H1 (cell line): ENCODE results near the gene GARS1. TPM values are rescaled to one million over a fixed set of nuclear protein-coding genes. Genes with fewer than 3 reads are reported as not detected.

Experiments used
- CTCF ChIA-PET: fragments of 300-600 bp; sonication (Branson Sonifier 250); formaldehyde crosslinking; loops from one replicate; lab custom pipeline; 2021; ENCODE audit not compliant: partially characterized antibody; lab: Charles Lee
- POLR2A ChIA-PET: fragments of 300-600 bp; sonication (Branson Sonifier 250); formaldehyde crosslinking; loops from one replicate; lab custom pipeline; 2021; ENCODE audit warnings: inconsistent platforms; ENCODE audit not compliant: partially characterized antibody; lab: Charles Lee
- DNase-seq, 2 experiments: peaks; one replicate each; pipeline versions ENCODE4 v3.0.0 to v3.0.0-alpha.2; 2010 to 2022; ENCODE audit warnings: low spot score in 2 of 2, low read depth in 1 of 2, mixed read lengths in 1 of 2
- FAIRE-seq: peaks from 2 replicates; lab custom pipeline; 2011; peaks lifted over from hg19 to GRCh38; lab: Jason Lieb, UNC
- H2AFZ ChIP-seq: 2 replicates; pipeline ENCODE4 v1.8.1; 2012; ENCODE audit warnings: low read length, inconsistent platforms
- H2AK5ac ChIP-seq: 2 replicates; pipeline ENCODE4 v1.6.1; 2013; ENCODE audit warnings: low read depth, low read length
- H2BK120ac ChIP-seq: replicated peaks from 2 replicates; pipeline ENCODE3; 2013; ENCODE audit warnings: low read depth, low read length, inconsistent platforms
- H2BK12ac ChIP-seq: 2 replicates; pipeline ENCODE4 v1.6.1; 2013; ENCODE audit warnings: low read depth, low read length
- H2BK15ac ChIP-seq: 2 replicates; pipeline ENCODE4 v1.6.1; 2013; ENCODE audit warnings: low read length
- H2BK20ac ChIP-seq: 2 replicates; pipeline ENCODE4 v1.6.1; 2013; ENCODE audit warnings: low read length
- H2BK5ac ChIP-seq: 2 replicates; pipeline ENCODE4 v1.6.1; 2013; ENCODE audit warnings: low read depth, low read length
- H3K14ac ChIP-seq: 2 replicates; pipeline ENCODE4 v1.6.1; 2013; ENCODE audit warnings: inconsistent platforms; ENCODE audit not compliant: insufficient read length
- H3K18ac ChIP-seq: 2 replicates; pipeline ENCODE4 v1.6.1; 2013; ENCODE audit warnings: low read length; ENCODE audit errors: extremely low read depth
- H3K23ac ChIP-seq: 2 replicates; pipeline ENCODE4 v1.6.1; 2013; ENCODE audit warnings: inconsistent platforms; ENCODE audit not compliant: insufficient read length
- H3K23me2 ChIP-seq: 2 replicates; pipeline ENCODE4 v1.6.1; 2013; ENCODE audit warnings: low read depth, low read length
- H3K27ac ChIP-seq: 2 replicates; pipeline ENCODE4 v1.6.1; 2011; ENCODE audit warnings: low read depth, low read length, inconsistent platforms
- H3K27me3 ChIP-seq, 4 experiments: replicated peaks in 1 of 4; 1 replicate in 1 of 4; 2 replicates in 3 of 4; pipeline versions ENCODE4 v1.6.1 to v1.8.1; 2011 to 2013; ENCODE audit warnings: low read length in 3 of 4, mild to moderate bottlenecking in 3 of 4, inconsistent platforms in 2 of 4, mixed read lengths in 2 of 4, moderate library complexity in 1 of 4; ENCODE audit not compliant: control insufficient read depth in 3 of 4, insufficient read depth in 3 of 4; ENCODE audit errors: extremely low read depth in 1 of 4
- H3K36me3 ChIP-seq, 4 experiments: 2 replicates each; pipeline versions ENCODE4 v1.6.1 to v1.8.1; 2011 to 2013; ENCODE audit warnings: mild to moderate bottlenecking in 4 of 4, low read length in 3 of 4, moderate library complexity in 2 of 4, control low read depth in 1 of 4, inconsistent platforms in 1 of 4; ENCODE audit not compliant: insufficient read depth in 4 of 4, control insufficient read depth in 2 of 4
- H3K4ac ChIP-seq: replicated peaks from 2 replicates; pipeline ENCODE3; 2013; ENCODE audit warnings: low read length, low read depth, mixed read lengths, inconsistent platforms; ENCODE audit not compliant: insufficient read length
- H3K4me1 ChIP-seq, 4 experiments: replicated peaks in 1 of 4; 1 replicate in 1 of 4; 2 replicates in 3 of 4; pipeline versions ENCODE4 v1.6.1 to v1.8.1; 2011 to 2013; ENCODE audit warnings: low read length in 3 of 4, inconsistent platforms in 2 of 4, mixed read lengths in 1 of 4; ENCODE audit not compliant: insufficient read depth in 4 of 4, control insufficient read depth in 3 of 4
- H3K4me2 ChIP-seq, 2 experiments: 2 replicates each; pipeline versions ENCODE4 v1.6.1 to v1.8.1; 2011 to 2013; ENCODE audit warnings: low read depth in 2 of 2, low read length in 2 of 2, control low read depth in 1 of 2, inconsistent platforms in 1 of 2, mild to moderate bottlenecking in 1 of 2; ENCODE audit not compliant: insufficient read depth in 1 of 2
- H3K4me3 ChIP-seq, 4 experiments: fragments of 200-600, 300-600 bp in 1 of 4; sonication (generic), shearing (Covaris generic), sonication (Bioruptor Twin) in 1 of 4; 2 replicates each; pipeline versions ENCODE4 v1.5.1 to v1.8.1; 2011 to 2016; ENCODE audit warnings: low read length in 4 of 4, low read depth in 3 of 4, control low read depth in 2 of 4, inconsistent platforms in 2 of 4, mild to moderate bottlenecking in 2 of 4, mixed read lengths in 1 of 4, moderate library complexity in 1 of 4; ENCODE audit not compliant: insufficient read depth in 2 of 4; ENCODE audit errors: extremely low read depth in 1 of 4
- H3K56ac ChIP-seq: replicated peaks from 2 replicates; pipeline ENCODE3; 2013; ENCODE audit warnings: low read depth, mild to moderate bottlenecking, mixed read lengths, low read length, inconsistent platforms; ENCODE audit not compliant: insufficient read length
- H3K79me1 ChIP-seq: 2 replicates; pipeline ENCODE4 v1.6.1; 2013; ENCODE audit warnings: low read depth, low read length, control low read depth
- H3K79me2 ChIP-seq, 2 experiments: 2 replicates each; pipeline versions ENCODE4 v1.6.1 to v1.8.1; 2012 to 2013; ENCODE audit warnings: low read length in 2 of 2, mild to moderate bottlenecking in 2 of 2, inconsistent platforms in 1 of 2; ENCODE audit not compliant: insufficient read depth in 2 of 2, control insufficient read depth in 1 of 2
- H3K9ac ChIP-seq, 4 experiments: replicated peaks in 1 of 4; 1 replicate in 1 of 4; 2 replicates in 3 of 4; pipeline versions ENCODE4 v1.6.1 to v1.8.1; 2011 to 2013; ENCODE audit warnings: low read depth in 3 of 4, low read length in 3 of 4, control low read depth in 2 of 4, mild to moderate bottlenecking in 2 of 4, moderate library complexity in 2 of 4, inconsistent platforms in 1 of 4; ENCODE audit errors: extremely low read depth in 1 of 4
- H3K9me3 ChIP-seq, 2 experiments: 2 replicates each; pipeline versions ENCODE4 v1.6.1 to v1.8.1; 2012 to 2013; ENCODE audit warnings: mild to moderate bottlenecking in 2 of 2, moderate library complexity in 2 of 2, control low read depth in 1 of 2, inconsistent platforms in 1 of 2, low read depth in 1 of 2, low read length in 1 of 2, mixed read lengths in 1 of 2; ENCODE audit not compliant: insufficient read depth in 2 of 2
- H4K20me1 ChIP-seq, 2 experiments: replicated peaks in 1 of 2; 2 replicates each; pipeline versions ENCODE3 to v1.8.1; 2011 to 2013; ENCODE audit warnings: inconsistent platforms in 2 of 2, low read length in 2 of 2, mild to moderate bottlenecking in 1 of 2; ENCODE audit not compliant: insufficient read depth in 2 of 2, control insufficient read depth in 1 of 2
- H4K5ac ChIP-seq: 2 replicates; pipeline ENCODE4 v1.6.1; 2013; ENCODE audit warnings: low read length, low read depth, mixed read lengths, inconsistent platforms; ENCODE audit not compliant: insufficient read length
- H4K8ac ChIP-seq: 2 replicates; pipeline ENCODE4 v1.8.0; 2013; ENCODE audit warnings: mild to moderate bottlenecking, moderate library complexity, low read length, inconsistent platforms; ENCODE audit not compliant: insufficient read depth; ENCODE audit errors: extremely low read depth
- H4K91ac ChIP-seq: replicated peaks from 2 replicates; pipeline ENCODE3; 2013; ENCODE audit warnings: low read length, mixed read lengths, inconsistent platforms; ENCODE audit not compliant: insufficient read length
- ASH2L ChIP-seq: fragments of 200-600, 300-600 bp; sonication (generic); IDR thresholded peaks from one replicate; pipeline ENCODE4 v1.7.1; 2017; ENCODE audit warnings: low read length
- ATF2 ChIP-seq: IDR thresholded peaks from 2 replicates; pipeline ENCODE4 v1.6.1; 2012; ENCODE audit warnings: low read length, inconsistent platforms
- BCL11A ChIP-seq, 2 experiments: IDR thresholded peaks; one replicate each; pipeline ENCODE4 v1.6.1; 2011; ENCODE audit warnings: low read depth in 2 of 2, low read length in 2 of 2, mild to moderate bottlenecking in 2 of 2
- CBX5 ChIP-seq: fragments of 300-800, 300-1000 bp; sonication (generic); IDR thresholded peaks from 2 replicates; pipeline ENCODE4 v1.7.1; 2016; ENCODE audit warnings: antibody characterized with exemption, low read length, low read depth
- KDM5A ChIP-seq: fragments of 200-600 bp; IDR thresholded peaks from 2 replicates; pipeline ENCODE4 v1.7.1; 2012; ENCODE audit warnings: mild to moderate bottlenecking, low read length, inconsistent platforms, mixed read lengths
- POU5F1 ChIP-seq: IDR thresholded peaks from 2 replicates; pipeline ENCODE4 v1.6.1; 2011; ENCODE audit warnings: low read depth, mild to moderate bottlenecking, low read length, moderate library complexity
- SP4 ChIP-seq: IDR thresholded peaks from 2 replicates; pipeline ENCODE4 v1.6.1; 2012; ENCODE audit warnings: low read length, inconsistent platforms
- YY1 ChIP-seq: IDR thresholded peaks from 2 replicates; pipeline ENCODE4 v1.6.1; 2011; ENCODE audit warnings: low read depth, mild to moderate bottlenecking, low read length
- WGBS, 2 experiments: shearing (Covaris generic) in 1 of 2; methylation state at CpG; one replicate each; pipeline versions ENCODE4 v1.1.6 to v1.1.7; 2013 to 2015; ENCODE audit warnings: low lambda C conversion rate in 2 of 2, mixed read lengths in 2 of 2, inconsistent platforms in 1 of 2, low coverage in 1 of 2, missing lambda C conversion rate in 1 of 2; ENCODE audit not compliant: insufficient replicate concordance in 2 of 2, insufficient coverage in 1 of 2, insufficient read length in 1 of 2; ENCODE audit errors: extremely low coverage in 1 of 2, missing lambda C conversion rate in 1 of 2; 5-methylcytosine and 5-hydroxymethylcytosine counted together
- polyA plus RNA-seq, 7 experiments: library from polyadenylated mRNA; depleted of rRNA in 3 of 7; stranded (reverse) in 5 of 7; unstranded in 2 of 7; fragments of >200 nt in 5 of 7; fragments of 200-250 nt in 2 of 7; gene quantifications; 1 replicate in 5 of 7; 2 replicates in 1 of 7; 4 replicates in 1 of 7; pipeline versions ENCODE4 v1.2.1 to v1.2.3, GENCODE V29; 2011 to 2013; ENCODE audit warnings: missing spikeins in 2 of 7, mixed read lengths in 2 of 7
- total RNA-seq: library from RNA; stranded (reverse); fragmentation: NEBNext Ultra II Directional; extraction: Animal tissue kit (Norgen Biotek cat#: 25700); gene quantifications from 2 replicates; pipeline ENCODE4 v1.2.1, GENCODE V29; 2021

GARS1 gene
- total and polyA plus RNA-seq, 2 of the 8 experiments (the other 6 are each of a cell fraction or from before 2014, with no cell fraction given) = 270 to 476 TPM

GRCh38 chr7:30645661-30646060, 51.0 kb downstream of the GARS1 start:
- Histone ChIP-seq H3K14ac (no peak overlapping the region), H3K36me3 (peaks cover 0 to 9% (median 2%) of the 10 kb centered on the region in 4 experiments; a peak in 3 of 8 replicates), H2AFZ (no peak overlapping the region), H3K4me1 (peaks cover 2 to 7% (median 4%) of the 10 kb centered on the region in 4 experiments; a peak in 6 of 7 replicates)
- POLR2A ChIA-PET = interaction anchor here (1.2 to 2.7 kb wide), 4 partner anchors 10 to 39 kb away, joined by 3 to 12 read pairs (median 6); no protein-coding TSS in a partner anchor
- no peak for DNase-seq
- TF ChIP-seq SP4 (no peak), ATF2 (no peak), POU5F1 (no peak), CBX5 (no peak), KDM5A (no peak), BCL11A (IDR thresholded peaks at IDR 0.05; ENCODE audit: low read depth in 2 of 2, low read length in 2 of 2) (no peak), ASH2L (no peak), YY1 (no peak)
- TF ChIP-seq, all 59 proteins: peak for 0
- Histone ChIP-seq H4K5ac (no peak overlapping the region), H3K4me2 (no peak overlapping the region), H4K8ac (no peak overlapping the region), H3K4me3 (no peak overlapping the region), H2BK5ac (no peak overlapping the region), H2BK120ac (no peak overlapping the region), H3K79me1 (peaks cover 2% of the 10 kb centered on the region; the same call in 1 of the 2 replicates), H2BK15ac (no peak overlapping the region), H4K20me1 (peaks cover 8 to 9% of the 10 kb centered on the region in 2 experiments), H3K27ac (no peak overlapping the region), H4K91ac (no peak overlapping the region), H2BK12ac (no peak overlapping the region), H2BK20ac (no peak overlapping the region), H3K23ac (no peak overlapping the region), H2AK5ac (no peak overlapping the region), H3K27me3 (no peaks in the 10 kb centered on the region), H3K56ac (no peak overlapping the region), H3K9me3 (no peaks in the 10 kb centered on the region), H3K79me2 (peaks cover 0 to 15% of the 10 kb centered on the region in 2 experiments; a peak in 2 of 4 replicates), H3K23me2 (no peaks in the 10 kb centered on the region; the same call in 1 of the 2 replicates), H3K9ac (no peak overlapping the region), H3K18ac (no peak overlapping the region), H3K4ac (no peak overlapping the region)
- CTCF ChIA-PET = interaction anchor here (0.9 kb wide), 2 partner anchors 32 to 145 kb away, joined by 3 read pairs; no protein-coding TSS in a partner anchor
- WGBS, 2 experiments = 77% methylated on average over 3 of the region's 3 CpGs; no CpG with 5 or more reads in 1 of the 2 experiments
- FAIRE-seq = no peak
